Right atrium auricular region (tissue), 2 donors: ENCODE results near the gene PDE6A. TPM values are rescaled to one million over a fixed set of nuclear protein-coding genes. Genes with fewer than 3 reads are reported as not detected.

Source experiments
- DNase-seq: peaks from one replicate; pipeline ENCODE4 v3.0.0-alpha.2; 2019; ENCODE audit warnings: low spot score
- H3K27ac ChIP-seq, 2 donors: fragments of 200-600 bp; sonication (generic); 1 replicate in 1 of 2; 2 replicates in 1 of 2; pipeline ENCODE4 v1.5.1; 2016 to 2019
- H3K27me3 ChIP-seq, 2 donors: fragments of 200-600 bp; sonication (generic); one replicate each; pipeline versions ENCODE4 v1.5.1 to v1.6.0; 2017 to 2019
- H3K36me3 ChIP-seq: fragments of 200-600 bp; sonication (generic); one replicate; pipeline ENCODE4 v1.5.1; 2016
- H3K4me1 ChIP-seq, 2 donors: fragments of 200-600 bp; sonication (generic); one replicate each; pipeline versions ENCODE4 v1.5.1 to v1.6.0; 2017 to 2019
- H3K4me3 ChIP-seq, 2 donors: fragments of 200-600 bp; sonication (generic); 1 replicate in 1 of 2; 2 replicates in 1 of 2; pipeline ENCODE4 v1.5.1; 2017 to 2019; ENCODE audit warnings: mild to moderate bottlenecking in 1 of 2, moderate library complexity in 1 of 2
- H3K9me3 ChIP-seq, 2 donors: fragments of 200-600 bp; sonication (generic); one replicate each; pipeline ENCODE4 v1.5.1; 2019
- CTCF ChIP-seq, 2 donors: fragments of 200-600 bp; sonication (generic); IDR thresholded peaks; one replicate each; pipeline ENCODE4 v1.5.1; 2019; ENCODE audit warnings: antibody characterized with exemption in 2 of 2
- total RNA-seq, 2 donors: library from RNA; depleted of rRNA; stranded (reverse); fragments of >200 nt; gene quantifications; one replicate each; pipeline ENCODE4 v1.1.0, GENCODE V29; 2016

Gene PDE6A
- total RNA-seq, 2 donors from 2014 or later = 0.08 TPM; not detected in 1

- Histone ChIP-seq H3K4me1 (no peaks in the 10 kb centered on the region), H3K36me3 (no peaks in the 10 kb centered on the region), H3K9me3 (no peaks in the 10 kb centered on the region), H3K27ac (no peak overlapping the region), H3K4me3 (no peak overlapping the region), H3K27me3 (no peaks in the 10 kb centered on the region)
- TF ChIP-seq CTCF (IDR thresholded peaks at IDR 0.05) = no peak
- no peak for DNase-seq
Measured at GRCh38 chr5:149894237-149894636, 50.4 kb downstream of the PDE6A start.

- Histone ChIP-seq H3K4me3 (no peak overlapping the region), H3K4me1 (no peaks in the 10 kb centered on the region), H3K27ac (no peak overlapping the region), H3K36me3 (no peaks in the 10 kb centered on the region), H3K27me3 (no peaks in the 10 kb centered on the region), H3K9me3 (no peaks in the 10 kb centered on the region)
- no peak for TF ChIP-seq CTCF (IDR thresholded peaks at IDR 0.05)
- DNase-seq = no peak
Measured at GRCh38 chr5:149893403-149893931, 51.1 kb downstream of the PDE6A start.

- TF ChIP-seq CTCF (IDR thresholded peaks at IDR 0.05) = no peak
- no peaks in the 10 kb centered on the region for H3K27me3 ChIP-seq
- DNase-seq = no peak
- no peak overlapping the region for H3K4me3 ChIP-seq
- H3K27ac ChIP-seq = no peak overlapping the region
- peaks cover 0 to 4% of the 10 kb centered on the region in 2 donors for H3K4me1 ChIP-seq
- H3K9me3 ChIP-seq = no peaks in the 10 kb centered on the region
- H3K36me3 ChIP-seq = no peaks in the 10 kb centered on the region
Measured at GRCh38 chr5:149892594-149892993, 52.0 kb downstream of the PDE6A start.

GRCh38 chr5:149888280-149888679, 56.3 kb downstream of the PDE6A start:
- no peak overlapping the region for H3K4me3 ChIP-seq
- no peaks in the 10 kb centered on the region for H3K36me3 ChIP-seq
- H3K9me3 ChIP-seq = no peaks in the 10 kb centered on the region
- no peaks in the 10 kb centered on the region for H3K27me3 ChIP-seq
- DNase-seq = no peak
- TF ChIP-seq CTCF (IDR thresholded peaks at IDR 0.05) = no peak
- no peak overlapping the region for H3K27ac ChIP-seq
- peaks cover 0 to 9% of the 10 kb centered on the region in 2 donors for H3K4me1 ChIP-seq

- no peak for DNase-seq
- no peak overlapping the region for H3K27ac ChIP-seq
- no peaks in the 10 kb centered on the region for H3K27me3 ChIP-seq
- TF ChIP-seq CTCF (IDR thresholded peaks at IDR 0.05) = no peak
- H3K4me1 ChIP-seq = peaks cover 0 to 9% of the 10 kb centered on the region in 2 donors
- H3K36me3 ChIP-seq = no peaks in the 10 kb centered on the region
- H3K4me3 ChIP-seq = no peak overlapping the region
- H3K9me3 ChIP-seq = no peaks in the 10 kb centered on the region
Measured at GRCh38 chr5:149887622-149888183, 56.9 kb downstream of the PDE6A start.
